Ishikawa (cell line): ENCODE measurements around the gene RPTN.

Experiments
- CEBPB ChIP-seq: IDR thresholded peaks from 2 replicates; pipeline ENCODE4 v1.6.1; 2012
- CREB1 ChIP-seq: IDR thresholded peaks from 2 replicates; pipeline ENCODE4 v1.6.1; 2012; ENCODE audit warnings: low read depth
- EGR1 ChIP-seq: IDR thresholded peaks from 2 replicates; pipeline ENCODE4 v1.6.1; 2012
- EP300 ChIP-seq: IDR thresholded peaks from 2 replicates; pipeline ENCODE4 v1.6.1; 2012; ENCODE audit warnings: borderline replicate concordance
- MAX ChIP-seq: IDR thresholded peaks from 2 replicates; pipeline ENCODE4 v1.6.1; 2012
- NFIC ChIP-seq: IDR thresholded peaks from 2 replicates; pipeline ENCODE4 v1.6.1; 2012
- RAD21 ChIP-seq: IDR thresholded peaks from 2 replicates; pipeline ENCODE4 v1.6.1; 2012; ENCODE audit warnings: low read depth
- TAF1 ChIP-seq: IDR thresholded peaks from 2 replicates; pipeline ENCODE4 v1.6.1; 2012; ENCODE audit warnings: low read depth, mild to moderate bottlenecking
- TCF12 ChIP-seq: IDR thresholded peaks from 2 replicates; pipeline ENCODE4 v1.6.1; 2012; ENCODE audit warnings: low read depth
- TEAD4 ChIP-seq: IDR thresholded peaks from 2 replicates; pipeline ENCODE4 v1.6.1; 2012
- YY1 ChIP-seq: IDR thresholded peaks from 2 replicates; pipeline ENCODE4 v1.6.1; 2012; ENCODE audit warnings: low read depth
- ZBTB7A ChIP-seq: IDR thresholded peaks from 2 replicates; pipeline ENCODE4 v1.6.1; 2012; ENCODE audit warnings: low read depth
- TF ChIP-seq, protein P1 (sequence below): IDR thresholded peaks from 2 replicates; pipeline ENCODE4 v1.6.1; 2012; ENCODE audit warnings: low read depth, mild to moderate bottlenecking

- TF ChIP-seq YY1 (no peak), CREB1 (no peak), EP300 (no peak), EGR1 (no peak), NFIC (no peak), MAX (no peak), CEBPB (no peak), TAF1 (no peak), RAD21 (no peak), TCF12 (no peak), TEAD4 (no peak), ZBTB7A (no peak)
- TF ChIP-seq, protein P1, sequence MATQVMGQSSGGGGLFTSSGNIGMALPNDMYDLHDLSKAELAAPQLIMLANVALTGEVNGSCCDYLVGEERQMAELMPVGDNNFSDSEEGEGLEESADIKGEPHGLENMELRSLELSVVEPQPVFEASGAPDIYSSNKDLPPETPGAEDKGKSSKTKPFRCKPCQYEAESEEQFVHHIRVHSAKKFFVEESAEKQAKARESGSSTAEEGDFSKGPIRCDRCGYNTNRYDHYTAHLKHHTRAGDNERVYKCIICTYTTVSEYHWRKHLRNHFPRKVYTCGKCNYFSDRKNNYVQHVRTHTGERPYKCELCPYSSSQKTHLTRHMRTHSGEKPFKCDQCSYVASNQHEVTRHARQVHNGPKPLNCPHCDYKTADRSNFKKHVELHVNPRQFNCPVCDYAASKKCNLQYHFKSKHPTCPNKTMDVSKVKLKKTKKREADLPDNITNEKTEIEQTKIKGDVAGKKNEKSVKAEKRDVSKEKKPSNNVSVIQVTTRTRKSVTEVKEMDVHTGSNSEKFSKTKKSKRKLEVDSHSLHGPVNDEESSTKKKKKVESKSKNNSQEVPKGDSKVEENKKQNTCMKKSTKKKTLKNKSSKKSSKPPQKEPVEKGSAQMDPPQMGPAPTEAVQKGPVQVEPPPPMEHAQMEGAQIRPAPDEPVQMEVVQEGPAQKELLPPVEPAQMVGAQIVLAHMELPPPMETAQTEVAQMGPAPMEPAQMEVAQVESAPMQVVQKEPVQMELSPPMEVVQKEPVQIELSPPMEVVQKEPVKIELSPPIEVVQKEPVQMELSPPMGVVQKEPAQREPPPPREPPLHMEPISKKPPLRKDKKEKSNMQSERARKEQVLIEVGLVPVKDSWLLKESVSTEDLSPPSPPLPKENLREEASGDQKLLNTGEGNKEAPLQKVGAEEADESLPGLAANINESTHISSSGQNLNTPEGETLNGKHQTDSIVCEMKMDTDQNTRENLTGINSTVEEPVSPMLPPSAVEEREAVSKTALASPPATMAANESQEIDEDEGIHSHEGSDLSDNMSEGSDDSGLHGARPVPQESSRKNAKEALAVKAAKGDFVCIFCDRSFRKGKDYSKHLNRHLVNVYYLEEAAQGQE, result no peak
These were observed 21.8 kb downstream of the RPTN start for GRCh38 chr1:152137215-152137614.
